ENCODE results near the gene WASHC3. TPM values are rescaled to one million over a fixed set of nuclear protein-coding genes. Genes with fewer than 3 reads are reported as not detected.
"Not testable (repeated sequence)": the region's sequence is repeated elsewhere in the genome, so short reads cannot be mapped to it uniquely, and the experiment has no call there.

The WASHC3 gene
- polyA plus RNA-seq, 12 donors: 33.9 to 72.1 (median 42.7) TPM; not detected in 1

- no peak for DNase-seq
Measured at GRCh38 chr12:102052192-102053061, 9.4 kb downstream of the WASHC3 start.

GRCh38 chr12:102051431-102051965 is 10.3 kb downstream of the WASHC3 start:
- DNase-seq: no peak

- no peak for DNase-seq
Measured at GRCh38 chr12:102050660-102051430, 10.9 kb downstream of the WASHC3 start.

GRCh38 chr12:102043928-102044327 is 17.9 kb downstream of the WASHC3 start:
- DNase-seq: no peak

GRCh38 chr12:102033991-102034745 is 27.6 kb downstream of the WASHC3 start:
- no peak for DNase-seq

- no peak for DNase-seq
Measured at GRCh38 chr12:102031852-102032251, 29.9 kb downstream of the WASHC3 start.

- DNase-seq: peak; percentile 9
Measured at GRCh38 chr12:102029141-102029540, 32.6 kb downstream of the WASHC3 start.

GRCh38 chr12:102026728-102027127 is 35.1 kb downstream of the WASHC3 start:
- no peak for DNase-seq

GRCh38 chr12:102024765-102025164 is 37.0 kb downstream of the WASHC3 start:
- DNase-seq: peak; percentile 8

GRCh38 chr12:102023343-102023930 is 38.4 kb downstream of the WASHC3 start:
- no peak for DNase-seq

- DNase-seq: no peak
Measured at GRCh38 chr12:102022286-102022685, 39.5 kb downstream of the WASHC3 start.

- DNase-seq: no peak
Measured at GRCh38 chr12:102021540-102022246, 40.1 kb downstream of the WASHC3 start.

GRCh38 chr12:102018607-102019006 is 43.2 kb downstream of the WASHC3 start:
- DNase-seq: not testable (repeated sequence)

- DNase-seq: no peak
Measured at GRCh38 chr12:102016472-102016871, 45.3 kb downstream of the WASHC3 start.

- no peak for DNase-seq
Measured at GRCh38 chr12:102010265-102010994, 51.4 kb downstream of the WASHC3 start.

GRCh38 chr12:102009796-102010195 is 52.0 kb downstream of the WASHC3 start:
- DNase-seq: no peak

- no peak for DNase-seq
Measured at GRCh38 chr12:102008615-102009126, 53.1 kb downstream of the WASHC3 start.

- no peak for DNase-seq
Measured at GRCh38 chr12:102005256-102005655, 56.5 kb downstream of the WASHC3 start.

- DNase-seq: no peak
Measured at GRCh38 chr12:101997102-101997501, 64.7 kb downstream of the WASHC3 start.

GRCh38 chr12:101995684-101996083 is 66.1 kb downstream of the WASHC3 start:
- DNase-seq: no peak

Data from muscle of arm (tissue), 12 donors.